Prostate gland (tissue), 2 donors: ENCODE results near the gene BTBD9. TPM values are rescaled to one million over a fixed set of nuclear protein-coding genes. Genes with fewer than 3 reads are reported as not detected.

Experiments used
- DNase-seq: peaks from one replicate; pipeline ENCODE4 v3.0.0-alpha.2; 2019; ENCODE audit warnings: low spot score
- H3K27ac ChIP-seq, 2 donors: fragments of 200-600 bp; sonication (generic); 2 replicates each; pipeline ENCODE4 v1.5.1; 2017 to 2019
- H3K27me3 ChIP-seq: fragments of 200-600 bp; sonication (generic); replicated peaks from 2 replicates; pipeline ENCODE4 v1.5.1; 2019; ENCODE audit not compliant: insufficient read depth
- H3K36me3 ChIP-seq, 2 donors: fragments of 200-600 bp; sonication (generic); 1 replicate in 1 of 2; 2 replicates in 1 of 2; pipeline versions ENCODE4 v1.5.1 to v1.8.1; 2017 to 2019
- H3K4me1 ChIP-seq: fragments of 200-600 bp; sonication (generic); replicated peaks from 2 replicates; pipeline ENCODE4 v1.5.1; 2019
- H3K4me3 ChIP-seq, 2 donors: fragments of 200-600 bp; sonication (generic); 2 replicates each; pipeline ENCODE4 v1.5.1; 2017 to 2019
- H3K9me3 ChIP-seq: fragments of 200-600 bp; sonication (generic); 2 replicates; pipeline ENCODE4 v1.5.1; 2017
- CTCF ChIP-seq, 4 experiments: fragments of 200-600 bp in 2 of 4; fragments of 450-650 bp in 2 of 4; sonication (generic) in 2 of 4; IDR thresholded peaks; 1 replicate in 3 of 4; 2 replicates in 1 of 4; pipeline ENCODE4 v1.5.1; 2016 to 2019; ENCODE audit warnings: antibody characterized with exemption in 4 of 4, mild to moderate bottlenecking in 2 of 4, moderate library complexity in 2 of 4
- POLR2A ChIP-seq: fragments of 450-650 bp; IDR thresholded peaks from one replicate; pipeline ENCODE4 v1.6.1; 2016; ENCODE audit warnings: antibody characterized with exemption, mild to moderate bottlenecking
- POLR2AphosphoS5 ChIP-seq: sonication (generic); formaldehyde crosslinking; IDR thresholded peaks from one replicate; pipeline ENCODE4 v1.6.1; 2017; ENCODE audit warnings: antibody characterized with exemption
- WGBS: methylation state at CpG from one replicate; pipeline ENCODE4 v1.1.5; 2018; 5-methylcytosine and 5-hydroxymethylcytosine counted together
- intact Hi-C: fragments of 100-400 bp; cut with DNase I; formaldehyde crosslinking; loops from one replicate; pipeline ENCODE4 v1.14.2; 2022
- total RNA-seq, 2 donors: library from RNA; depleted of rRNA; stranded (reverse); fragments of >200 nt; gene quantifications; one replicate each; pipeline ENCODE4 v1.1.0, GENCODE V29; 2016

Gene BTBD9
- total RNA-seq, 2 donors from 2014 or later: 11.2 to 17.4 TPM

GRCh38 chr6:38154731-38155130 is 485.0 kb downstream of the BTBD9 start:
- Histone ChIP-seq H3K4me1 (no peaks in the 10 kb centered on the region), H3K4me3 (no peak overlapping the region), H3K27me3 (no peaks in the 10 kb centered on the region), H3K36me3 (no peaks in the 10 kb centered on the region), H3K9me3 (no peaks in the 10 kb centered on the region), H3K27ac (no peak overlapping the region)
- no peak for TF ChIP-seq POLR2A
- TF ChIP-seq POLR2AphosphoS5: no peak
- no peak for TF ChIP-seq CTCF (IDR thresholded peaks at IDR 0.05)
- no peak for DNase-seq
- intact Hi-C loops: no loop called here
- WGBS: 88% methylated on average over 8 of the region's 8 CpGs

GRCh38 chr6:38153798-38154345 is 485.9 kb downstream of the BTBD9 start:
- Histone ChIP-seq H3K4me1 (no peaks in the 10 kb centered on the region), H3K9me3 (no peaks in the 10 kb centered on the region), H3K27me3 (no peaks in the 10 kb centered on the region), H3K27ac (no peak overlapping the region), H3K36me3 (no peaks in the 10 kb centered on the region), H3K4me3 (no peak overlapping the region)
- DNase-seq: no peak
- TF ChIP-seq POLR2AphosphoS5: no peak
- TF ChIP-seq POLR2A: no peak
- TF ChIP-seq CTCF (IDR thresholded peaks at IDR 0.05): no peak
- intact Hi-C loops: no loop called here
- whole genome bisulfite sequencing: 91% methylated on average over 16 of the region's 16 CpGs

GRCh38 chr6:38153076-38153797 is 486.5 kb downstream of the BTBD9 start:
- DNase-seq: no peak

GRCh38 chr6:38152620-38153019 is 487.1 kb downstream of the BTBD9 start:
- TF ChIP-seq POLR2AphosphoS5 (no peak), CTCF (IDR thresholded peaks at IDR 0.05) (no peak), POLR2A (no peak)
- Histone ChIP-seq H3K9me3 (no peaks in the 10 kb centered on the region), H3K4me3 (no peak overlapping the region), H3K27ac (no peak overlapping the region), H3K4me1 (no peaks in the 10 kb centered on the region), H3K36me3 (no peaks in the 10 kb centered on the region), H3K27me3 (no peaks in the 10 kb centered on the region)
- intact Hi-C loops: no loop called here
- DNase-seq: no peak
- 85% methylated on average over 8 of the region's 8 CpGs for WGBS

More at GRCh38 chr6:38153076-38153797, 486.5 kb downstream of the BTBD9 start:
- Histone ChIP-seq H3K27me3 (no peaks in the 10 kb centered on the region), H3K4me3 (no peak overlapping the region), H3K27ac (no peak overlapping the region), H3K9me3 (no peaks in the 10 kb centered on the region), H3K4me1 (no peaks in the 10 kb centered on the region), H3K36me3 (no peaks in the 10 kb centered on the region)
- intact Hi-C loops: no loop called here
- 92% methylated on average over 23 of the region's 23 CpGs for WGBS
- TF ChIP-seq CTCF (IDR thresholded peaks at IDR 0.05) (no peak), POLR2AphosphoS5 (no peak), POLR2A (no peak)
